Stimulated activated CD4-positive, alpha-beta T cell treated with anti-CD3 and anti-CD28 coated beads, Interleukin-4, amount 100 ng/mL, for 24 hours (primary cell): ENCODE measurements around the gene TIGD3.

ENCODE experiments used
- DNase-seq: peaks from one replicate; pipeline ENCODE4 v3.0.0-alpha.2; 2020

The TIGD3 gene

GRCh38 chr11:65354265-65355012, at the start of gene TIGD3:
Gene TIGD3, plus strand, starts transcription at chr11:65354751. Its CDS starts 1,058 bp downstream, at chr11:65355809.
- peak; percentile 97 for DNase-seq

DNA sequence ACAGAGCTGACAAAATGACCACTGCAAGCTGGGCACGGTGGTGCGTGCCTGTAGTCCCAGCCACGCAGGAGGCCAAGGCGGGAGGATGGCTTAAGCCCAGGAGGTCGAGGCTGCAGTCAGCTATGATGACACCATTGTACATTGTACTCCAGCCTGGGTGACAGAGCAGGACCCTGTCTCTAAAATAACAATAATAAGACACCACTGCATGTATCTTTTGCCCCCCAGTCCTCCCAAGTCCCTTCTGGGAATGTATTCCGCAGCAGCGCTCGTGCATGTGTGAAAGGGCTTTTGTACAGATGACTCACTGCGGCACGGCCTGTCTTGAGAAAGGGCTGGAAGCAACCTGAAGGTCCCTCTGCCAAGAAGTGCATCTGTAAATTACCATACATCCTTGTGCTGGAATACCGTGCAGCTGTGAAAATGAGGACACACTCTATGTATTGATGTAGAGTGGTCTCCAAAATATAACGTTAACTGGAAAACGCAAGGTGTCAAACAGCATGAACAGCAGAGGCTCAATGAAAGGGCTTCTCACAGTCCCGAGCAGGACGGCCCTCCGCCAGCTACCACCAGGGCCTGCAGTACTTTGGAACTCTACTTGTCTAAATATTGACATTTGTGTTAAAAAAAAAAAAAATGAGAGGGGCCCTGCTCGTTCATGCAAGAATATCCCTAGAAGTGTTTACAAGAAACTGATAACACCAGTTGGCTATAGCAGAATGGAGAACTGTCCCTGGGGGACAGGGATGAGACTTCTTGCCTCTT, 48.9 kb upstream of the TIGD3 start:
- DNase-seq = no peak

DNA sequence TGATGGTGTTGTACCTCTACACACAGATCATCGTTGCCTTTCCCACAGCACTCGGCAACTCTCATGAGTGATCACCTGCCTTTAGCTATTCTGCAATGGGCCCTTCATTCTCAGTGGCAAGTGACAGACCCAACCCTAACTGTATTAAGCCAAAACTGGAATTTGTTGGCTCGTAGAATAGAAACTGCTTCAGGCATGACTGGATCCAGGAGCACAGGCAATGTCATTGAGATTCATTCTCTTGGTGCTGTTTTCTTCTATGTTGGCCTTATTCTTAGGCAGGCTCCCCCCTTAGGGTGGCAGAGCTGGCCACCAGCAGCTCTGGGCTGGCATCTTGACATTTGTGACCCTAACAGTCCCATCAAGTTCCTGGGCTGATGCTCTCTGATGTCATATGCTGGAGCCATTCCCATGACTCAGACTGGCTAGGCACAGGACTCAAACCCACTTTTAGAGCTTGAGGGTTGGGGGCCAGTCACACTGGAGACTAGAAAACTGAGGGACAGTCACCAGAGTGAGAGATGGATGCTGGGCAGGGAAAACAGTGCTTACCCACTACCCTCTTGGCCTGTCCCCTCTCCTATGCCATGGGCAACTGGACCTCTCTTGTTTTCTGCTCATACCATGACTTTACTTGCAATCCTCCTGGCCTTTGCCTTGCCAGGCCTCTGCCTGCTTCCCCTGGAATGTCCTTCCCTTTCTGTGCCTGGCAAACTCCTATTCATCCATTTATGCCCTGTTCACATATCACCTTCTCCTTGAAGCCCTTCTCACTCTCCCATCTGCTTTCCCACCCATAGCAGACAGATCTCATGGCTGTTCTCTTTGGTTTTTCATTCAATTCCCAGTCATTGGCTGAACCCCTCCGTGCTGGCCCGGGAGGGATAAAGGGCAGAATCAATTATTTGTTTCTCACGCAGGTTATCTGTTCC, 47.0 kb upstream of the TIGD3 start:
- DNase-seq = no peak

GRCh38 chr11:65308281-65308891, 46.2 kb upstream of the TIGD3 start:
- DNase-seq = no peak

DNA sequence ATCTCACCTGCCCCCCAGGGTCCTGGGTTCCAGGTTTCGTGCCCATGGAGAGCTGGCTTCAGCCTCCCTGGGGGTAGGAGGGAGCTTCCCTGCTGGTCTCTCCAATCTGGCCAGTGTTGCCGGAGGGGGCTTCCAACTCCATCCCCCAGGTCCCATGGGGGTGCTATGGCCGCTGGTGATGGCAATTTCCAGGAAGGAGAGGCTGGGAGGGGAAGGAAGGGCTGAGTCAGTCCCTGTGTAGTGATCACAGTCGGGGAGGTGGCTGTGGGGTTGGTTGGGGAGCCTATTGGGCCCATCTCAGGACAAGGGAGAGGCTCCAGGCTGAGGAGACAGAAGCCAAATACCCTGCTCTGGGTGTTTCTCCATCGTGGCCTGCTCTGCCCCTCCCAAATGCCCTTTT, 45.5 kb upstream of the TIGD3 start:
- DNase-seq = no peak

DNA sequence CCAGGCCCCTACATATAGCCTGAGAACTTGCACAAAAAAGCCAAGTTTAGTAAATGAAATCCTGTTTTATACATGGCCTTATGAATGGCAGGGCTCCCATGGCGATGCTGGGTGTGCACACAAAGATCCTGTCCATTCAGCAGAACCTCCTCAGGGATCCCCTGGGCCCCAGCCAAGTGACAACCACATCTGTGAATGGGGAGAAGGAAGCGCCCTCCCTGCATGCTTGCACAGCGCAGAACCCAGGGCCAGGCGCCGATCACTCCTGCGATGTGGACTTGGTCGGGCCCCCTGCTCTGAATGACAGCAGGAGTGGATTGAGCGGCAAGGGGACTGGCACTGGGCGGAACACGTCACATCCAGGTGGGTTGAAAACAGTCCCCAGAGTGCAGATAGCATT, 44.3 kb upstream of the TIGD3 start:
- no peak for DNase-seq

GRCh38 chr11:65310736-65311135, 43.8 kb upstream of the TIGD3 start:
- DNase-seq = no peak

GRCh38 chr11:65311170-65311678, 43.3 kb upstream of the TIGD3 start:
- DNase-seq = no peak

GRCh38 chr11:65314501-65315203, 39.9 kb upstream of the TIGD3 start, which contains the start of gene CDC42EP2:
Gene CDC42EP2, plus strand, starts transcription at chr11:65314866. Its CDS starts 6,033 bp downstream, at chr11:65320899.
- DNase-seq = peak; percentile 70

DNA sequence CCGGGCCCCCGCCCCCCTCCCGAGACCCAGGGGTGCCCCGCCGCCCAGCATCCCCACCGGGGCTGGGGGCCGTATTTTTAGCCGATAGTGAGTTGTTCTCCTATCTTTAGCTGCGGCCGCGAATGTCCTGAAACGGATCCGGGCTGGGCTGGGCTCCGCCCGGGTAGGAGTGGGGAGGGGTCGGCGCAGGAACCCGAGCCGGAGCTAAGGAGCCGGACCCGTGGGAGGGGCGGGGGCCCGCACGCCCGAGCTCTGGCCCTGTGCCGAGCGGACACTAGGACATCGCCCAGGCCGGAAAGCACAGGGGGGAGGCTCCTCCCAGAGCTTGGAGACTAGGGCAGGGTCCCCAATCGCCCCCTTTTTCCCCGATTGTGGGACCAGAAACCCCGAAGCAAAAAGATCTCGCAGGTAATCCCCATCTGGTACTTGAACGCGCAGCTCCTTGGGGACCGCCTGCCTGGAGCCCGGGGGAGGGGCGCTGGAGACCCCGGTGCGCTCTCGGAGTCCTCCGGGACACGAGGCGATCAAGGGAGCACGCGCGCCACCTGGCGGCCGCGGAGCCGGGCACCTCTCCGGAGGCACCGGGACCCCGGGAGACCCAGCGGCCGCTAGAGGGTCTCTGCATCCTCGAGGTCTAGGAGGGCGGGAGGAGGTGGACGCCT, 39.2 kb upstream of the TIGD3 start:
- DNase-seq = peak; percentile 81

- DNase-seq = no peak
Observed at GRCh38 chr11:65315866-65316226, 38.7 kb upstream of the TIGD3 start.

GRCh38 chr11:65316227-65317024, 38.1 kb upstream of the TIGD3 start:
- no peak for DNase-seq

DNA sequence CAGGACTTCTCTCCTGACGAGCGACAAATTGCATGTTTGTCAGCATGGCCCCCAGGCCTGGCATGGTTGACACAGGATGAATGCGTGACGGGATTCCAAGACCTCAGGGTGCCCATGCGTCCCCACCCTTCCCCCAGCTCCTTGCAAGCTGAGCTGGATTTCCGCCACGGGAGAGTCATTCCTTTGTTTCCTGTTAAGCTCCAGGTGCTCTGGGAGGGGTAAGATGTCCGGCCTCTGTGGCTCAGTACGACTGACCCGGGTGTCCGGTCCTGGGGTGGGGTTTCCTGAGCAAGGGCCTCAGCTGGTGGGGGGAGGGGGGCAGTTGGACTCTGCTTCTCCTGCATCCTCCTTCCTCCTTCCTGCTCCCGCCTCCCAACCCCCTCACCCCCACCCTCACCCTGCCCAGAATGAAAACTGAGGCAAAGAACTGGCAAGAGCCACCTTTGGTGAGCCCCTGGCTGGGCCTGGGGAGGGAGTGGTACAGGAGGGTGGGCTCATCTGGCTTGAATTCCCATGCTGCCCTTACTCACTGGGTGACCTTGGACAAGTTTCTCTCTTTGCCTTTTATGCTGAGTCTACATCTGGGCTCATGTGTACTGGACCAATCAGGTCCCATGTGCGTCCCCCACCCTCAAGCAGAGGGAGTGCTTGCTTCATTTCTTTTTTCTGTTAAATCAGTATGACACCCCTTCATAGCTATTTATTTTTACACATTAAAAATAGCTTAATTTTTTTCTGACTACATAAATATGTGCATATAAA, 37.3 kb upstream of the TIGD3 start:
- no peak for DNase-seq

GRCh38 chr11:65320386-65321075, 34.0 kb upstream of the TIGD3 start:
- DNase-seq = no peak

GRCh38 chr11:65321076-65321475, 33.5 kb upstream of the TIGD3 start:
- DNase-seq = no peak

GRCh38 chr11:65321828-65322485, 32.6 kb upstream of the TIGD3 start:
- DNase-seq = no peak

- no peak for DNase-seq
Observed at GRCh38 chr11:65323813-65324212, 30.7 kb upstream of the TIGD3 start.

DNA sequence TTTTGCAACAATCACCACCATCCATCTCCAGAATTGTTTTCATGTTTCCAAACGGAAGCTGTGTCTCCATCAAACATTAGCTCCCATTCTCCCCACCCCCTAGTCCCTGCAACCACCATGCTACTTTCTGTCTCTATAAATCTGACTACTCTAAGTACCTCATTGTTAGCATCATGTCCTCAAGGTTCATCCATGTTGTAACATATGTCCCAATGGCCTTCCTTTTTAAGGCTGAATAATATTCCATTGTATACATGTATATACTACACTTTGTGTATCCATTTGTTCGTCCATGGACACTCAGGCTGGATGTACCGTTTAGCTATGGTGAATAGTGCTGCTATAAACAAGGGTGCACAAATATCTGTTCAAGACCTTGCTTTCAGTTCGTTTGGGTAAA, 29.1 kb upstream of the TIGD3 start:
- DNase-seq = no peak
